Nephron (organoid): ENCODE results near the gene INMT.

Experiments used
- H3K27ac Mint-ChIP-seq, 3 experiments: 2 replicates each; pipeline ENCODE4 v1.8.0; 2020; ENCODE audit warnings: mixed read lengths in 3 of 3, mild to moderate bottlenecking in 2 of 3, moderate library complexity in 1 of 3
- H3K27me3 Mint-ChIP-seq: 2 replicates; pipeline ENCODE4 v1.8.0; 2021; ENCODE audit warnings: low read depth, mild to moderate bottlenecking, moderate library complexity, mixed read lengths
- H3K36me3 Mint-ChIP-seq: 2 replicates; pipeline ENCODE4 v1.8.0; 2020; ENCODE audit warnings: low read depth, mixed read lengths
- H3K4me1 Mint-ChIP-seq: 2 replicates; pipeline ENCODE4 v1.8.0; 2020; ENCODE audit warnings: mixed read lengths
- H3K4me3 Mint-ChIP-seq, 3 experiments: 2 replicates each; pipeline ENCODE4 v1.8.0; 2020; ENCODE audit warnings: mild to moderate bottlenecking in 3 of 3, mixed read lengths in 3 of 3, moderate library complexity in 2 of 3
- H3K9me3 Mint-ChIP-seq: 2 replicates; pipeline ENCODE4 v1.8.0; 2020; ENCODE audit warnings: mixed read lengths
- TF ChIP-seq, protein P1 (sequence below), 3 experiments: fragments of 200-600 bp; sonication (generic); IDR thresholded peaks; one replicate each; pipeline ENCODE4 v1.5.0; 2021; ENCODE audit warnings: antibody characterized with exemption in 3 of 3; ENCODE audit not compliant: unreplicated experiment in 3 of 3

INMT gene

GRCh38 chr7:30776971-30777370 lies 25.0 kb downstream of the INMT start:
- Mint-ChIP-seq H3K36me3 (peaks cover 6% of the 10 kb centered on the region), H3K9me3 (no peaks in the 10 kb centered on the region), H3K4me1 (peaks cover 5% of the 10 kb centered on the region), H3K27ac (no peak overlapping the region), H3K27me3 (no peaks in the 10 kb centered on the region), H3K4me3 (no peak overlapping the region)
- TF ChIP-seq, protein P1, sequence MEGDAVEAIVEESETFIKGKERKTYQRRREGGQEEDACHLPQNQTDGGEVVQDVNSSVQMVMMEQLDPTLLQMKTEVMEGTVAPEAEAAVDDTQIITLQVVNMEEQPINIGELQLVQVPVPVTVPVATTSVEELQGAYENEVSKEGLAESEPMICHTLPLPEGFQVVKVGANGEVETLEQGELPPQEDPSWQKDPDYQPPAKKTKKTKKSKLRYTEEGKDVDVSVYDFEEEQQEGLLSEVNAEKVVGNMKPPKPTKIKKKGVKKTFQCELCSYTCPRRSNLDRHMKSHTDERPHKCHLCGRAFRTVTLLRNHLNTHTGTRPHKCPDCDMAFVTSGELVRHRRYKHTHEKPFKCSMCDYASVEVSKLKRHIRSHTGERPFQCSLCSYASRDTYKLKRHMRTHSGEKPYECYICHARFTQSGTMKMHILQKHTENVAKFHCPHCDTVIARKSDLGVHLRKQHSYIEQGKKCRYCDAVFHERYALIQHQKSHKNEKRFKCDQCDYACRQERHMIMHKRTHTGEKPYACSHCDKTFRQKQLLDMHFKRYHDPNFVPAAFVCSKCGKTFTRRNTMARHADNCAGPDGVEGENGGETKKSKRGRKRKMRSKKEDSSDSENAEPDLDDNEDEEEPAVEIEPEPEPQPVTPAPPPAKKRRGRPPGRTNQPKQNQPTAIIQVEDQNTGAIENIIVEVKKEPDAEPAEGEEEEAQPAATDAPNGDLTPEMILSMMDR (IDR thresholded peaks at IDR 0.05; ENCODE audit: unreplicated experiment in 3 of 3) = no peak

DNA sequence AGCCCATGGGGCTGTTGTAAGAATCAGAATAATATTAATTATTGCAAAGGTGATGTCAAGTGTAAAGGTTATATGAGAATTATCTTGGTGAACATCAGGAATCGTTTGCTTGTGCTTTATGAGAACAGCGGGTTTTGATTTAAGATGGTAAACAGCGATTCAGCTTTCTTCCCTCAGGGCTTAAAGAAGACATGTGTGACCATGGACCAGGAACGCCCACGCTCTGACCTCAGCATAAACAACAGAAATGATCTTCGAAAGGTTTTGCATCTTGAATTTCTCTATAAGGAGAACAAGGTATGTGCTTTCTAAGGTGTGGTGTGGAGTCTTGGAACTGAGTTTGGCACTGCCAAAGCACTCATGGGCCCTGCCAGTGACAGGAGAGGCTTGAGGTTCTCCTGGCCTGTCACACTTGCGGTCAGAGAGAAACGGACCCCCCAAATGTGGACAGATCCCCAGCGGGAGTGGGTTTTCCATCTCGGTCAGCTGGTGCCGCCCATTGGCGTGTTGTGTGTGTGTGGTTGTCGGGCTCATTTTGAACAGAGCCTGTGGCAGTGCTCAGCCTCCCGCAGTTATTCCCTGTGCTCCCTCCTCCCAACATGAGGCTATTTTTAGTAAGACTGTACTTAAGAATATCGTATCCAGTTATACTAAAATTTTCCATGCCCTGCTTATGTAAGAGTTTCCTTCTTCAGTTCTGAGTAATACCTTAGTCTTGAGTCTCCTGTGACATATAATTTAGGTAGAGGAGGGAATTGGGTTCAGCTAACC lies 26.5 kb downstream of the INMT start:
- Mint-ChIP-seq H3K27ac (no peak overlapping the region), H3K9me3 (no peaks in the 10 kb centered on the region), H3K4me1 (no peaks in the 10 kb centered on the region), H3K27me3 (no peaks in the 10 kb centered on the region), H3K36me3 (peaks cover 17% of the 10 kb centered on the region), H3K4me3 (no peak overlapping the region)
- TF ChIP-seq, protein P1 (IDR thresholded peaks at IDR 0.05; ENCODE audit: unreplicated experiment in 3 of 3) = no peak

GRCh38 chr7:30779574-30779973 lies 27.6 kb downstream of the INMT start:
- peaks cover 28% of the 10 kb centered on the region for H3K36me3 Mint-ChIP-seq

DNA sequence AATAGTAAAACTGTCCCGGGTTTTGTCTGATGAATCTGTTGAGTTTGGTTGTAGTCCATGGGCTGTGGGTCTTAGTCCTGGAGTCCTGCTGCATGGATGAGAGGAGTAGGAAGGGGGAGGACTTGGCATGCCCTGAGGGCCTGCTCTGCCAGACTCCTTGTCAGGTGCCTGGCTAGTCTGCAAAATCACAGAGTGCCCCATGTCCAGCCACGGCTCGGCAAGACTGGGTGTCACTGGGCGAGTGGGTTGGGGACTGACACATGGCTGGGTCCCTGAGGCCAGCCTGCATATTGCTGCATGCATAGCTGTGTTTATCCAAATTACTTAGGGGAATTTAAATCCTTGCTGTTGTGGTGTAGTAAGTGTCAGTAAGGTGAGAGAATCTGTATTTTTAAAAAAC lies 29.0 kb downstream of the INMT start:
- H3K4me1 Mint-ChIP-seq = no peaks in the 10 kb centered on the region
- H3K36me3 Mint-ChIP-seq = peaks cover 40% of the 10 kb centered on the region
- TF ChIP-seq, protein P1 (IDR thresholded peaks at IDR 0.05; ENCODE audit: unreplicated experiment in 3 of 3) = no peak
- no peak overlapping the region for H3K27ac Mint-ChIP-seq
- H3K4me3 Mint-ChIP-seq = no peak overlapping the region
- no peaks in the 10 kb centered on the region for H3K9me3 Mint-ChIP-seq
- H3K27me3 Mint-ChIP-seq = no peaks in the 10 kb centered on the region

More at GRCh38 chr7:30779574-30779973, 27.6 kb downstream of the INMT start:
- Mint-ChIP-seq H3K4me3 (no peak overlapping the region), H3K9me3 (no peaks in the 10 kb centered on the region), H3K4me1 (no peaks in the 10 kb centered on the region), H3K27ac (no peak overlapping the region), H3K27me3 (no peaks in the 10 kb centered on the region)
- TF ChIP-seq, protein P1 (IDR thresholded peaks at IDR 0.05; ENCODE audit: unreplicated experiment in 3 of 3) = no peak

GRCh38 chr7:30782690-30783089 lies 30.8 kb downstream of the INMT start:
- Mint-ChIP-seq H3K9me3 (no peaks in the 10 kb centered on the region), H3K4me1 (no peaks in the 10 kb centered on the region), H3K4me3 (no peak overlapping the region), H3K36me3 (peaks cover 49% of the 10 kb centered on the region), H3K27me3 (no peaks in the 10 kb centered on the region), H3K27ac (no peak overlapping the region)
- TF ChIP-seq, protein P1 (IDR thresholded peaks at IDR 0.05; ENCODE audit: unreplicated experiment in 3 of 3) = no peak

DNA sequence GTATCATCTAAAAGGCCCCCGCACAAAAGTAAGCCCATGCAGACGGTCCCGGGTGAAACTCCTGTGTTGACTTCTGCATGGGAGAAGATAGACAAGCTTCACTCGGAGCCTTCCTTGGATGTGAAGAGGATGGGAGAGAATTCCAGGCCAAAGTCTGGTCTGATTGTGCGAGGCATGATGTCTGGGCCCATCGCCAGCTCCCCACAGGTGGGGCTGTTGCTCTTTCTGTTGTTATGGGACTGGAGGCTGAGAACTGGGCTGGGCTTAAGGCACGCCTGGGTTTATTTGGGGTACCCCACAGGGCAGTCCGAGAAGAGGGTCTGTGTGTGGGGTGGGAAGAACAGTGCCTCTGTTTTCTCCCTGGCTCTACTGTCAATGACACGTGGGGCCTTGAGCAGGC lies 33.9 kb downstream of the INMT start:
- Mint-ChIP-seq H3K4me1 (no peaks in the 10 kb centered on the region), H3K4me3 (no peak overlapping the region), H3K36me3 (peaks cover 57% of the 10 kb centered on the region), H3K27me3 (no peaks in the 10 kb centered on the region), H3K27ac (no peak overlapping the region), H3K9me3 (no peaks in the 10 kb centered on the region)
- TF ChIP-seq, protein P1 (IDR thresholded peaks at IDR 0.05; ENCODE audit: unreplicated experiment in 3 of 3) = no peak
